H9 (cell line): ENCODE results near the gene IL10RA. TPM values are rescaled to one million over a fixed set of nuclear protein-coding genes. Genes with fewer than 3 reads are reported as not detected.

Experiments used
- DNase-seq: peaks from one replicate; pipeline ENCODE4 v3.0.0-alpha.2; 2017
- H2AFZ ChIP-seq: one replicate; pipeline ENCODE4 v1.6.1; 2013; ENCODE audit warnings: mild to moderate bottlenecking, low read length, control low read depth, moderate library complexity
- H2AK5ac ChIP-seq: 2 replicates; pipeline ENCODE4 v1.6.1; 2013; ENCODE audit warnings: low read length, control low read depth, mixed read lengths; ENCODE audit not compliant: insufficient read length
- H2BK120ac ChIP-seq: one replicate; pipeline ENCODE4 v1.6.1; 2013; ENCODE audit warnings: low read depth, mild to moderate bottlenecking, low read length, control low read depth, inconsistent platforms; ENCODE audit not compliant: poor library complexity, severe bottlenecking
- H2BK12ac ChIP-seq: 2 replicates; pipeline ENCODE4 v1.6.1; 2013; ENCODE audit warnings: low read length, control low read depth, mixed read lengths, low read depth; ENCODE audit not compliant: insufficient read length
- H2BK15ac ChIP-seq: 2 replicates; pipeline ENCODE4 v1.6.1; 2013; ENCODE audit warnings: low read depth, low read length, control low read depth
- H2BK20ac ChIP-seq: one replicate; pipeline ENCODE4 v1.6.1; 2013; ENCODE audit warnings: low read depth, mild to moderate bottlenecking, low read length, control low read depth, inconsistent platforms; ENCODE audit not compliant: poor library complexity, severe bottlenecking
- H2BK5ac ChIP-seq: 2 replicates; pipeline ENCODE4 v1.6.1; 2013; ENCODE audit warnings: low read length, control low read depth, mixed read lengths; ENCODE audit not compliant: insufficient read length
- H3K14ac ChIP-seq: 2 replicates; pipeline ENCODE4 v1.6.1; 2013; ENCODE audit warnings: low read length, control low read depth; ENCODE audit not compliant: insufficient read depth
- H3K18ac ChIP-seq: 2 replicates; pipeline ENCODE4 v1.6.1; 2013; ENCODE audit warnings: low read depth, mild to moderate bottlenecking, mixed read lengths, low read length, control low read depth; ENCODE audit not compliant: insufficient read length
- H3K23ac ChIP-seq: 2 replicates; pipeline ENCODE4 v1.6.1; 2013; ENCODE audit warnings: low read length, control low read depth, mixed read lengths, low read depth; ENCODE audit not compliant: insufficient read length
- H3K23me2 ChIP-seq: 2 replicates; pipeline ENCODE4 v1.6.1; 2013; ENCODE audit warnings: low read depth, mild to moderate bottlenecking, mixed read lengths, low read length, control low read depth; ENCODE audit not compliant: insufficient read length, poor library complexity, severe bottlenecking
- H3K27ac ChIP-seq: 2 replicates; pipeline ENCODE4 v1.5.1; 2013; ENCODE audit warnings: low read length, control low read depth, mixed read lengths, low read depth; ENCODE audit not compliant: insufficient read length
- H3K27me3 ChIP-seq: 2 replicates; pipeline ENCODE4 v1.6.1; 2013; ENCODE audit warnings: low read length, control low read depth, inconsistent platforms; ENCODE audit not compliant: insufficient read depth
- H3K4ac ChIP-seq: 2 replicates; pipeline ENCODE4 v1.6.1; 2013; ENCODE audit warnings: low read depth, mild to moderate bottlenecking, control low read depth, inconsistent platforms, low read length, moderate library complexity
- H3K4me1 ChIP-seq: 2 replicates; pipeline ENCODE4 v1.6.1; 2013; ENCODE audit warnings: low read length, control low read depth, inconsistent platforms; ENCODE audit not compliant: insufficient read depth
- H3K4me2 ChIP-seq: 2 replicates; pipeline ENCODE4 v1.6.1; 2013; ENCODE audit warnings: low read length, control low read depth, mixed read lengths; ENCODE audit not compliant: insufficient read length, insufficient read depth
- H3K56ac ChIP-seq: 2 replicates; pipeline ENCODE4 v1.6.1; 2013; ENCODE audit warnings: low read depth, mild to moderate bottlenecking, mixed read lengths, low read length, control low read depth; ENCODE audit not compliant: insufficient read length
- H3K79me1 ChIP-seq: 2 replicates; pipeline ENCODE4 v1.6.1; 2013; ENCODE audit warnings: low read depth, mild to moderate bottlenecking, moderate library complexity, low read length, control low read depth, inconsistent platforms; ENCODE audit not compliant: insufficient read depth, poor library complexity, severe bottlenecking
- H3K79me2 ChIP-seq: 2 replicates; pipeline ENCODE4 v1.6.1; 2013; ENCODE audit warnings: low read length, control low read depth, inconsistent platforms; ENCODE audit not compliant: insufficient read depth
- H3K9ac ChIP-seq: 2 replicates; pipeline ENCODE4 v1.6.1; 2013; ENCODE audit warnings: low read length, control low read depth, mixed read lengths; ENCODE audit not compliant: insufficient read length; ENCODE audit errors: extremely low read depth
- H3K9me3 ChIP-seq: one replicate; pipeline ENCODE4 v1.6.1; 2013; ENCODE audit warnings: low read depth, low read length, inconsistent platforms; ENCODE audit not compliant: control insufficient read depth
- H3T11ph ChIP-seq: one replicate; pipeline ENCODE4 v1.6.1; 2013; ENCODE audit warnings: mild to moderate bottlenecking, low read length, control low read depth, inconsistent platforms
- H4K20me1 ChIP-seq: one replicate; pipeline ENCODE4 v1.6.1; 2013; ENCODE audit not compliant: control insufficient read depth, insufficient read length, insufficient read depth
- H4K5ac ChIP-seq: 2 replicates; pipeline ENCODE4 v1.6.1; 2013; ENCODE audit warnings: low read depth, mild to moderate bottlenecking, mixed read lengths, low read length, control low read depth; ENCODE audit not compliant: insufficient read length
- H4K8ac ChIP-seq: replicated peaks from 2 replicates; pipeline ENCODE4 v1.6.1; 2013; ENCODE audit warnings: low read length, control low read depth, mixed read lengths, low read depth; ENCODE audit not compliant: insufficient read length
- H4K91ac ChIP-seq: 2 replicates; pipeline ENCODE4 v1.6.1; 2013; ENCODE audit warnings: low read depth, mild to moderate bottlenecking, moderate library complexity, mixed read lengths, low read length, control low read depth; ENCODE audit not compliant: insufficient read length
- H3K27ac Mint-ChIP-seq, 3 experiments: 2 replicates in 2 of 3; 3 replicates in 1 of 3; pipeline ENCODE4 v1.8.0; 2020 to 2021; ENCODE audit warnings: mixed read lengths in 3 of 3, mild to moderate bottlenecking in 1 of 3, moderate library complexity in 1 of 3
- H3K27me3 Mint-ChIP-seq: 2 replicates; pipeline ENCODE4 v1.8.0; 2021; ENCODE audit warnings: low read depth, mild to moderate bottlenecking, moderate library complexity, mixed read lengths
- H3K36me3 Mint-ChIP-seq, 3 experiments: 2 replicates in 2 of 3; 3 replicates in 1 of 3; pipeline ENCODE4 v1.8.0; 2020 to 2021; ENCODE audit warnings: low read depth in 3 of 3, mixed read lengths in 3 of 3; ENCODE audit not compliant: insufficient read depth in 1 of 3
- H3K4me1 Mint-ChIP-seq, 2 experiments: 2 replicates each; pipeline ENCODE4 v1.8.0; 2020; ENCODE audit warnings: mixed read lengths in 2 of 2
- H3K4me3 Mint-ChIP-seq, 2 experiments: 2 replicates in 1 of 2; 3 replicates in 1 of 2; pipeline ENCODE4 v1.8.0; 2020 to 2021; ENCODE audit warnings: mild to moderate bottlenecking in 2 of 2, mixed read lengths in 2 of 2, moderate library complexity in 1 of 2
- H3K9me3 Mint-ChIP-seq, 2 experiments: 2 replicates in 1 of 2; 3 replicates in 1 of 2; pipeline ENCODE4 v1.8.0; 2020; ENCODE audit warnings: mild to moderate bottlenecking in 2 of 2, mixed read lengths in 2 of 2, moderate library complexity in 1 of 2
- CTCF ChIP-seq: fragments of 200-600 bp; sonication (generic); conservative IDR thresholded peaks from 3 replicates; pipeline ENCODE4 v1.8.0; 2021; ENCODE audit warnings: antibody characterized with exemption, mild to moderate bottlenecking
- WGBS: extraction: QIAGEN DNeasy Blood & Tissue Kit; methylation state at CpG from one replicate; pipeline ENCODE4 v1.1.7; 2013; ENCODE audit warnings: missing lambda C conversion rate, low lambda C conversion rate, mixed read lengths; ENCODE audit not compliant: insufficient read length; ENCODE audit errors: extremely low coverage; 5-methylcytosine and 5-hydroxymethylcytosine counted together
- total RNA-seq: library from RNA; stranded (reverse); gene quantifications from 2 replicates; pipeline ENCODE4 v1.2.1, GENCODE V29; 2021

IL10RA gene
- total RNA-seq, 1 experiment from 2014 or later: not detected

GRCh38 chr11:118001494-118001971, 15.3 kb downstream of the IL10RA start:
- H3K79me1 ChIP-seq: no peaks in the 10 kb centered on the region
- no CpG with 5 or more reads among the region's 5 CpGs for WGBS
- H3K18ac ChIP-seq: no peak overlapping the region

More at GRCh38 chr11:118001494-118001971, 15.3 kb downstream of the IL10RA start:
- Histone ChIP-seq H3K23ac (no peak overlapping the region), H3K4ac (no peak overlapping the region), H2AK5ac (no peak overlapping the region), H3K23me2 (no peaks in the 10 kb centered on the region), H3K27me3 (peaks cover 2% of the 10 kb centered on the region; the same call in 1 of the 2 replicates), H2BK15ac (no peak overlapping the region), H3K27ac (no peak overlapping the region), H3T11ph (no peak overlapping the region), H2BK5ac (no peak overlapping the region), H2BK12ac (no peak overlapping the region), H4K20me1 (no peaks in the 10 kb centered on the region), H3K14ac (no peak overlapping the region), H3K9ac (no peak overlapping the region), H4K91ac (no peak overlapping the region), H3K4me1 (0 out of 2 replicates have a peak, but pooled peaks cover 6% of the 10 kb centered on the region), H3K4me2 (no peak overlapping the region), H3K9me3 (no peaks in the 10 kb centered on the region), H2BK20ac (no peak overlapping the region), H3K56ac (no peak overlapping the region), H4K5ac (no peak overlapping the region), H2AFZ (no peak overlapping the region), H4K8ac (no peak overlapping the region), H2BK120ac (no peak overlapping the region), H3K79me2 (no peaks in the 10 kb centered on the region)
- no peak for TF ChIP-seq CTCF
- no peak for DNase-seq
- no peak overlapping the region for H3K27ac Mint-ChIP-seq
- H3K36me3 Mint-ChIP-seq: no peaks in the 10 kb centered on the region
- peaks cover 14% of the 10 kb centered on the region for H3K27me3 Mint-ChIP-seq
- H3K9me3 Mint-ChIP-seq: no peaks in the 10 kb centered on the region
- no peak overlapping the region for H3K4me3 Mint-ChIP-seq
- peaks cover 8 to 10% of the 10 kb centered on the region in 2 experiments for H3K4me1 Mint-ChIP-seq
